HG02610 (cell line): ENCODE data around the gene CRHR1.

Experiments used
- ATAC-seq: cut with Tn5 transposase; IDR thresholded peaks from one replicate; pipeline ENCODE4 v1.9.1; 2021; ENCODE audit warnings: mild to moderate bottlenecking, moderate library complexity; ENCODE audit not compliant: unreplicated experiment

The CRHR1 gene

DNA sequence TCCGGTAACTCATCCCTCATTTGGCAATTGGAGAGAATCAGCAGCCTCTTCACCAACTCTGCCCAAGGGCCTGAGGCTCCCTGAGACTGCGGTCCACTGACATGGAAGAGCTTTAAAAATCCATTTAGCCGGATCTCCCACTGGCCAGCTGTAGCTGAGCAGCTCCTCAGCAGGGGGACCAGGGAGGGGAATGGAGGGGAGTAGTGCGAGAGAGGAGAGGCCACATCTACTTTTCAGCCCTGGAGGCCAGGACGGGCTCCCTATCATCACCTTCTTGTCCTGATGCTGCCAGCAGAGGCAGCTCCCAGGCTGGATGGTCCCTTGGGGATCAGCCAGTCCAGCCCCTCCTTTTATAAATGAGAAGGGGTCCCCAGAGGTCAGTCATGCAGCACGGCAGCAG, 35.5 kb downstream of the CRHR1 start:
- no peak for ATAC-seq

GRCh38 chr17:45820052-45820780, 36.1 kb downstream of the CRHR1 start:
- ATAC-seq, result no peak

- ATAC-seq, result no peak
Measured at GRCh38 chr17:45821147-45821546, 37.0 kb downstream of the CRHR1 start.

- no peak for ATAC-seq
Measured at GRCh38 chr17:45823598-45823997, 39.5 kb downstream of the CRHR1 start.

- no peak for ATAC-seq
Measured at GRCh38 chr17:45824475-45824874, 40.4 kb downstream of the CRHR1 start.

DNA sequence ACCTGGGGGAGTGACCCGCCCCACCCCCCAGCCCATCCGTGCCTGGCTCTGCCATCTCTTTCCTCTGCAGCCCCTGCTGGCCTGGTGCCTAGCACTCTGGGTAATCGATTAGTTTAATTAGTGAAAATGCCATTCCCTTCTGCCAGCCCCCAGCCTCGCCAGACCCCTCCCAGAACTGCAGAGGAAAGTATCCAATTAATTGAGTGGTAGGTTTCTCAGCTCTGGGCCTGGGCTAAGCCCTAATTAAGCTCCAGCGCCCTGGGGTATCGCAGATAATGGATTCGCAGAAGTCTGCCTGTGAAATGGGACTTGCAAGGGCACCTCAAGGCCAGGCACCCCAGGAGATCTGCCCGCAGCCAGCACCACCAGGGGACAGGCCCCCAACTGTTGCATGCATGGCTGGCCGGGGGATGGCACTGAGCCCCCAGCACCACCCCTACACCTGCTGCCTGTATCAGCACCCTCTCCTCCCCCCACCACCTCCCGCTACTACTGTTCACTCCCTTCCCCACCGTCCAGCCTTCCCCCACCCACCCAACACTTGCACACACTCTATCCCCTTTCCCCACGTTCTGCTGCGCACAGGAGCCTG, 40.9 kb downstream of the CRHR1 start:
- no peak for ATAC-seq

DNA sequence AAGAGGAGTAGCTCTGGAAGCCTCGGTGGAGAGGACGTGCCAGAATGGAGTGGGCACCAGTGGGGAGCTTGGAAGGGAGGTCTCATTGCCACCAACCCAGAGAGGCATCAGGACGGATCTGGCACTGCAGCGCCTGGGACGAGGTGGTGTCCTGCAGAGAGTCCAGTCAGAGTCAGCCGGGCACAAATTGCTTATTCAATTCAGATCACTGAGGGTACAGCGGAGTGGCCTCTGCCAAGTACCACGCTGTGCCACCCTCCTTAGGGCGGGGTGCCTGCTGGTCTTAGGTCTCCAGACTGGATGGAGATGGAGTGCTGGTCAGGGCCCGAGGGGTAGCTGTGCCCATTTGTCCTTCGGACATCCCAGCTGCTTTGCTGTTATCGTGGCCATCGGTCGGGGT, 41.7 kb downstream of the CRHR1 start:
- no peak for ATAC-seq

- ATAC-seq, result no peak
Measured at GRCh38 chr17:45826919-45827588, 42.9 kb downstream of the CRHR1 start.

DNA sequence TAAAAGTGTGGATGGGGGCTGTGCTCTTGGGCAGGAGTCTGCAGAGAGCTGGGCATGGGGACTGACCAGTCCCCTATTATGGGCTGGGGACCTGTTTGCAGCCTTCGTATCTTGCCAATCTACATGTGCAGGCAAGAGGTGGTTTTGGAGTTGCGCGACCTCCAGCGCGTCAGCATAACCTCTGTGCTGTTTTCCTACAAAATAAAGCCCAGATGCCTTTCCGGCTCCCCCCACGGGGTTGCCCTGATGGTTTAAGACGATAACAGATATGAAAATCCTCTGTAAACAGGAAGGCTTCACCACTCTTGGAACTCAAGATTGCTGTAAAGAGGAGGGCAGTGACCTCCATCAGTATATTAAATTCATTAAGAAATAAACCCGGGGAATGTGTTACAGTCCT, 44.1 kb downstream of the CRHR1 start:
- ATAC-seq, result no peak

- no peak for ATAC-seq
Measured at GRCh38 chr17:45828582-45829133, 44.5 kb downstream of the CRHR1 start.

GRCh38 chr17:45833920-45834319, 49.8 kb downstream of the CRHR1 start:
- no peak for ATAC-seq

DNA sequence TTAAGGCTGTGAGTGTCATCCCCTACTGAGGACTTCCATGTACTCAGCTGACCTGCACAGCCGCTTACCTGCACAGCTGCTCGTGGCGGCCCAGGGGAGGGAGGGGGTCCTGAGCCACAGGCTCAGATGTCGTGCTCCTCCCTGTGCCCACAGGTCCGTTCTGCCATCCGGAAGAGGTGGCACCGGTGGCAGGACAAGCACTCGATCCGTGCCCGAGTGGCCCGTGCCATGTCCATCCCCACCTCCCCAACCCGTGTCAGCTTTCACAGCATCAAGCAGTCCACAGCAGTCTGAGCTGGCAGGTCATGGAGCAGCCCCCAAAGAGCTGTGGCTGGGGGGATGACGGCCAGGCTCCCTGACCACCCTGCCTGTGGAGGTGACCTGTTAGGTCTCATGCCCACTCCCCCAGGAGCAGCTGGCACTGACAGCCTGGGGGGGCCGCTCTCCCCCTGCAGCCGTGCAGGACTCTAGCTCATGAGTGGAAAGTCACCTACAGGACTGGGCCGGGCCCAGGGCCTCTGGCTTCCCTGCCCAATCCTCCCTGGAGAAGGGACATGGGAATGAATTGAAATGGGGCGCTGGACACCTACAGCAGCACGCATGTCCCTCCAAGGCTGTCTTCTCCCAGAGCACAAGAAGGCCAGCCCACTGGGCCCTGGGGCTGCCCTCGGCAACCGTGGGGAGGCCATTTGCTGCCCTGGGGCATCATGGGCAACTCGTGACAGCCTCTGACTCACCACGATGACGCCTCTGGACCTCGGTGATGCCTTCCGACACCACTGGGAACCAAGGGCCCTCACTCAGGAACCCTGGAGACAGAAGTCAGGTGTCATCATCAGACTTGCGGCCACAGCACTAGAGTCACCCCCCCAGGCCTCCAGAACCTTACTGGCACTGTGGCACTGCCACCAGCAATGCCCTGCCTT, 50.6 kb downstream of the CRHR1 start:
- no peak for ATAC-seq

DNA sequence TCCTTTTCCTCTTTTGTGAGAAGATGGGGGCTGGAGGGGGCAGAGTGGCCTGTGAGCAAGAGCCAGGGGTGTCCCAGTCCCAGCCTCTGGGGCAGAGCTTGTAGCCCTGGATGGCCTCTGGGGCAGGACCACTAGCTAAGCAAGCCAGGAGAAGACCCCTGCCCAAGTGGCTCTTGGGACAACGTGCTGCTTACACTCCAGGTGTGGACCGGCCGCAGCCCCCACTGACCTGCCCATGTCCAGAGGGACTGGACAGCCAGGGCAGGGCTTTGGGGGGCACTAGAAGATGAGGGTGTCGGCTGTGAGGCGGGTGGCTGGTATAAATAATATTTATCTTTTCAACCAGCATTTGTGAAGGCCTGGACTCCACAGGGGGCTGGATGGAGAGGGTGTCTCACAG, 51.4 kb downstream of the CRHR1 start:
- ATAC-seq, result no peak

DNA sequence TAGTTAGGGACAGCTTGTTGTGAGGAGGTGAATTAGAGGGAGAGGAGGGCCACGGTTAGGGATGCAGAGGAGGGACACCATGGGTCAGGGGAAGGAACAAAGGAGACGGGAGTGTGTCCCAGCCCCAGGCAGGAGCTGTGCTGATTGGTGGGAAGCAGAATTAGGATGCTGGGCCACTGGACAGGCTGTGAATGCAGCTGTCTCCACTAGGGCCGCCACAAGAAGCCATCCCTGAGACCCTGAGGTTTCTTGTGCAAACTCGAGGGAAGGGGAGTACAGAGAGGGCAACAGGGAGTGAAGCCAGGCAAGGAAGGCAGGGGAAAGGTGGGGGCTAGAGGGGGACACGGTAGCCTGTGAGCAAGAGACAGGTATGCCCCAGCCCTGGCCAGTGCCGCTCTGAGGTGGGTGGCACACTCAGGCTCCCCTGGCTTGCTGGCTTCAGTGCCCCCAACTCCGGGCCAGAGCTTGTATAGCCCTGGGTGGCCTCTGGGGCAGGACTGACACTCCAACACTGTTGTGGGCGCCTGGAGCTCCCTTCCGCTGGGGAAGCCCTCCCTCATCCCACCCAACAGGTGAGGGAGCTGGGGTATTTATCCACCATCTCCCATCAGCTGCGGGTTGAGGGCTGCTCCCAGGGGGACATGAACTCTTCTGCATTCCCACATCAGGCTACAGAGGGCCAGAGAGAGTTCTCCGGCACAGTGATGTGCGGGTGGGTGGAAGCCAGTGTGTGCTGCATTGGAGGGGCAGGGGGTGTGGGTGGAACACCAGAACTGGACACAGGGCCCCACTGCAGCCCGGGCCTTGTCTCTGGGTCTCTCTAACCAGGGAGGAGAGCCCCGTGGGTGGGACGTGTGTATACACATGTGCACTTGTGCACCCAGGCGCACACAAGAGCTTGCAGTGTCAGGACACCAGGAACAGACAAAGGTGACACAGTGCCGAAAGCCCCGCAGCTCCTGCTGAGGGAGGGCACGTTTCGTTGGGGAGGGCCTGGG, 52.2 kb downstream of the CRHR1 start:
- no peak for ATAC-seq

- no peak for ATAC-seq
Measured at GRCh38 chr17:45837187-45837586, 53.1 kb downstream of the CRHR1 start.

- ATAC-seq, result no peak
Measured at GRCh38 chr17:45837603-45838002, 53.5 kb downstream of the CRHR1 start.

GRCh38 chr17:45838751-45839295, 54.7 kb downstream of the CRHR1 start:
- no peak for ATAC-seq

- no peak for ATAC-seq
Measured at GRCh38 chr17:45839442-45839841, 55.3 kb downstream of the CRHR1 start.

DNA sequence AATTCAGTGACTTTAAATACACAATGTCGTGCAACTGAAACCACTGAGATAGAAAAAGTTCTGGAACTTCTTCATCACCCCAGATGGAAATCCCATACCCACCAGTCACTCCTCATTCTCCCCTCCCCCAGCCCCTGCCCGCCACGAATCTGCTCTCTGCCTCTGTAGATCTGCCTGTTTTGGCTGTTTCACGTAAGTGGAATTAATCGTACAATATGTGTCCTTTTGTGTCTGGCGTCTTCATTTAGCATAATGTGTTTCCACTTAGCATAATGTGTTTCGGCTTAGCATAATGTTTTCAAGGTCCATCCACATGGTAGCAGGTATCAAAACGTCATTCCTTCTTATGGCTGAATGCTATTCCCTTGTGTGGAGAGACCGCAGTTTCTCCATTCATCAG, 57.1 kb downstream of the CRHR1 start:
- no peak for ATAC-seq
